ENCODE results near the gene RPRD1B. TPM values are rescaled to one million over a fixed set of nuclear protein-coding genes. Genes with fewer than 3 reads are reported as not detected.
A peak's percentile ranks its signal among the peaks of the same experiment; 100 is the strongest.

The RPRD1B gene
- 17.7 and 20.9 TPM in 2 replicates for total RNA-seq (2021; fragmentation: NEBNext Ultra II Directional; extraction: Animal tissue kit (Norgen Biotek cat#: 25700))
- polyA plus RNA-seq (2011; rRNA removed): 10.1 and 10.3 TPM in 2 replicates
- polyA plus RNA-seq (2011; cell fraction: cytosol; rRNA removed): 11.6 TPM
- polyA plus RNA-seq (2011; cell fraction: nucleus; rRNA removed): 12.1 TPM
- polyA plus RNA-seq (2012, experiment 1 of 2): 9.4 to 14.2 TPM (median 12.0 TPM) in 4 replicates
- 6.2 TPM for polyA plus RNA-seq (2012, experiment 2 of 2)
- polyA plus RNA-seq (2013, experiment 1 of 2): 15.7 TPM
- polyA plus RNA-seq (2013, experiment 2 of 2): 16.5 TPM
- 14.9 and 17.4 TPM in 2 replicates for polyA minus RNA-seq (2011; rRNA and poly(A)+ RNA removed)
- polyA minus RNA-seq (2011; cell fraction: cytosol; rRNA and poly(A)+ RNA removed): 21.7 TPM
- polyA minus RNA-seq (2011; cell fraction: nucleus; rRNA and poly(A)+ RNA removed): 33.8 TPM
- long read RNA-seq, experiment 1, transcript RPRD1B-201 (7 exons, 3,874 nt): major isoform, 6 of 19 reads
- long read RNA-seq, experiment 1, partial matches to known transcripts: 5 of 19 reads
- long read RNA-seq, experiment 1, other reads (novel, unspliced or antisense): 8 of 19 reads
- long read RNA-seq, experiment 2, partial matches to known transcripts: 0 of 3 reads
- long read RNA-seq, experiment 2, other reads (novel, unspliced or antisense): 3 of 3 reads

GRCh38 chr20:38033330-38034107 is at the start of gene RPRD1B, which contains the start of gene TTI1:
RPRD1B (plus strand) TSS chr20:38033746; CDS start chr20:38033948, 202 bp downstream.
TTI1 (minus strand) TSS chr20:38033456; CDS start chr20:38013816, 19,640 bp downstream.
- peaks cover 0 to 10% (median 3%) of the 10 kb centered on the region in 4 experiments; a peak in 4 of 7 replicates for H3K4me1 ChIP-seq (replicated peaks in 1 of 4; ENCODE audit: control insufficient read depth in 3 of 4, insufficient read depth in 4 of 4, low read length in 3 of 4)
- H2BK5ac ChIP-seq (ENCODE audit: low read depth, low read length): peak within 1 kb of the TSS; percentile 94
- H4K20me1 ChIP-seq (replicated peaks in 1 of 2; ENCODE audit: control insufficient read depth in 1 of 2, insufficient read depth in 2 of 2, low read length in 2 of 2): no peaks in the 10 kb centered on the region
- peak within 1 kb of the TSS; percentile 99 for H4K5ac ChIP-seq (ENCODE audit: insufficient read length, low read depth, low read length)
- FAIRE-seq (peak; percentile 13), DNase-seq (ENCODE audit: low read depth in 1 of 2, low spot score in 2 of 2) (peak; percentile 51 to 91)
- H3K23ac ChIP-seq (ENCODE audit: insufficient read length): no peak within 1 kb of the TSS
- peak within 1 kb of the TSS; percentile 99 for H3K27ac ChIP-seq (ENCODE audit: low read depth, low read length)
- peak within 1 kb of the TSS; percentile 77 to 89 for H3K4me2 ChIP-seq (ENCODE audit: insufficient read depth in 1 of 2, low read depth in 2 of 2, low read length in 2 of 2)
- H3K79me2 ChIP-seq (ENCODE audit: control insufficient read depth in 1 of 2, insufficient read depth in 2 of 2, low read length in 2 of 2): peaks cover 16 to 90% of the 10 kb centered on the region in 2 experiments
- no peaks in the 10 kb centered on the region for H3K27me3 ChIP-seq (replicated peaks in 1 of 4; ENCODE audit: control insufficient read depth in 3 of 4, extremely low read depth in 1 of 4, insufficient read depth in 3 of 4, low read length in 3 of 4)
- peak within 1 kb of the TSS; percentile 95; the same call in 1 of the 2 replicates for H2BK12ac ChIP-seq (ENCODE audit: low read depth, low read length)
- peak within 1 kb of the TSS; percentile 92 to 99 (median 98) for H3K9ac ChIP-seq (replicated peaks in 1 of 4; ENCODE audit: extremely low read depth in 1 of 4, low read depth in 3 of 4, low read length in 3 of 4)
- no peak within 1 kb of the TSS for H2BK20ac ChIP-seq (ENCODE audit: low read length)
- H4K8ac ChIP-seq (ENCODE audit: extremely low read depth, insufficient read depth, low read length): peak within 1 kb of the TSS; percentile 100
- peak within 1 kb of the TSS; percentile 68 for H2AK5ac ChIP-seq (ENCODE audit: low read depth, low read length)
- H3K18ac ChIP-seq (ENCODE audit: extremely low read depth, low read length): peak within 1 kb of the TSS; percentile 95
- H3K9me3 ChIP-seq (ENCODE audit: insufficient read depth in 2 of 2, low read depth in 1 of 2, low read length in 1 of 2): no peaks in the 10 kb centered on the region
- H3K14ac ChIP-seq (ENCODE audit: insufficient read length): no peak within 1 kb of the TSS
- 2% methylated on average over 63 of the region's 69 CpGs; no CpG with 5 or more reads in 1 of the 2 experiments for WGBS, 2 experiments (ENCODE audit: extremely low coverage in 1 of 2, insufficient coverage in 1 of 2, insufficient read length in 1 of 2, insufficient replicate concordance in 2 of 2, low coverage in 1 of 2, low lambda C conversion rate in 2 of 2, missing lambda C conversion rate in 1 of 2)
- H2AFZ ChIP-seq (ENCODE audit: low read length): peak within 1 kb of the TSS; percentile 65; the same call in 1 of the 2 replicates
- peak within 1 kb of the TSS; percentile 1; the same call in 1 of the 2 replicates for H2BK15ac ChIP-seq (ENCODE audit: low read length)
- no peak within 1 kb of the TSS for H2BK120ac ChIP-seq (replicated peaks; ENCODE audit: low read depth, low read length)
- H3K23me2 ChIP-seq (ENCODE audit: low read depth, low read length): peaks cover 13% of the 10 kb centered on the region
- peaks cover 2 to 10% (median 7%) of the 10 kb centered on the region in 4 experiments; a peak in 5 of 8 replicates for H3K36me3 ChIP-seq (ENCODE audit: control insufficient read depth in 2 of 4, insufficient read depth in 4 of 4, low read length in 3 of 4)
- H3K4ac ChIP-seq (replicated peaks; ENCODE audit: insufficient read length, low read depth, low read length): no peak within 1 kb of the TSS
- peak within 1 kb of the TSS; percentile 88 for H4K91ac ChIP-seq (replicated peaks; ENCODE audit: insufficient read length, low read length)
- peaks cover 13% of the 10 kb centered on the region for H3K79me1 ChIP-seq (ENCODE audit: low read depth, low read length)
- peak within 1 kb of the TSS; percentile 88 for H3K56ac ChIP-seq (replicated peaks; ENCODE audit: insufficient read length, low read depth, low read length)
- H3K4me3 ChIP-seq (ENCODE audit: extremely low read depth in 1 of 4, insufficient read depth in 2 of 4, low read depth in 3 of 4, low read length in 4 of 4): peak within 1 kb of the TSS; percentile 93 to 99 (median 97)
- POLR2A ChIA-PET (ENCODE audit: partially characterized antibody): interaction anchor here (0.9 to 2.6 kb wide), 17 partner anchors 8 to 461 kb away, joined by 3 to 20 read pairs (median 4); no protein-coding TSS in a partner anchor
- CTCF ChIA-PET (ENCODE audit: partially characterized antibody): interaction anchor here (0.7 to 1.6 kb wide), 5 partner anchors 10 to 469 kb away, joined by 3 to 8 read pairs (median 3); no protein-coding TSS in a partner anchor
- TF ChIP-seq EZH2 (IDR thresholded peaks at IDR 0.05; ENCODE audit: low read depth, low read length, severe bottlenecking) (no peak), EGR1 (IDR thresholded peaks at IDR 0.05; ENCODE audit: borderline replicate concordance, low read depth, low read length) (no peak), TCF12 (IDR thresholded peaks at IDR 0.05; ENCODE audit: low read depth, low read length) (no peak)
